H1 (cell line): Measurements from ENCODE around the gene ELMO2. TPM values are rescaled to one million over a fixed set of nuclear protein-coding genes. Genes with fewer than 3 reads are reported as not detected.

ENCODE experiments used
- CEBPB ChIP-seq: IDR thresholded peaks from 2 replicates; pipeline ENCODE4 v1.6.1; 2012; ENCODE audit warnings: low read depth, low read length
- GTF2F1 ChIP-seq: IDR thresholded peaks from 2 replicates; pipeline ENCODE4 v1.6.1; 2012; ENCODE audit warnings: low read depth, low read length, improper control_type of control experiment, borderline replicate concordance
- KDM1A ChIP-seq: fragments of 200-600, 300-600 bp; sonication (generic); IDR thresholded peaks from 2 replicates; pipeline ENCODE4 v1.7.1; 2016; ENCODE audit warnings: mild to moderate bottlenecking, low read length, borderline replicate concordance
- SAP30 ChIP-seq: fragments of 300-600 bp; sonication (generic); IDR thresholded peaks from 2 replicates; pipeline ENCODE4 v1.7.1; 2012; ENCODE audit warnings: low read length, moderate library complexity, mild to moderate bottlenecking, inconsistent platforms; ENCODE audit not compliant: insufficient read depth, insufficient replicate concordance
- YY1 ChIP-seq: IDR thresholded peaks from 2 replicates; pipeline ENCODE4 v1.6.1; 2011; ENCODE audit warnings: low read depth, mild to moderate bottlenecking, low read length
- polyA plus RNA-seq, 7 experiments: library from polyadenylated mRNA; depleted of rRNA in 3 of 7; stranded (reverse) in 5 of 7; unstranded in 2 of 7; fragments of >200 nt in 5 of 7; fragments of 200-250 nt in 2 of 7; gene quantifications; 1 replicate in 5 of 7; 2 replicates in 1 of 7; 4 replicates in 1 of 7; pipeline versions ENCODE4 v1.2.1 to v1.2.3, GENCODE V29; 2011 to 2013; ENCODE audit warnings: missing spikeins in 2 of 7, mixed read lengths in 2 of 7
- total RNA-seq: library from RNA; stranded (reverse); fragmentation: NEBNext Ultra II Directional; extraction: Animal tissue kit (Norgen Biotek cat#: 25700); gene quantifications from 2 replicates; pipeline ENCODE4 v1.2.1, GENCODE V29; 2021

The ELMO2 gene
- total and polyA plus RNA-seq, 2 of the 8 experiments (the other 6 are each of a cell fraction or from before 2014, with no cell fraction given) = 34.3 to 39.7 TPM

DNA sequence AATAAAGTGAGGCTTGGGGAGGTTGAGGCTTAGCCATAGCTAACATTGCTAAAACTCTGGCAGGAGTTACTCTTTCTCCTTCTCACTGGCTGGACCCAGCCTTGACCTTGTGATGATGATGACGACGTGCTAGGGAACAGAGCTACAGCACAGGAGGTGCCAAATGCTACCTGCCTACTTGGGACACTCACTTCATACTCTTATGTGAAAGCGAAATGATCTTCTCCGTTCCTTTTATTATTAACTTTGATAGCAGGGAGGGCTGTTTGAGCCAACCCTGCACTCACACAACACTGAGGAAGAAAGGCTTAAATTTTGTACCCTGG, 1.2 kb upstream of the ELMO2 start (continued):
- TF ChIP-seq SAP30 = no peak
- TF ChIP-seq KDM1A = no peak
- no peak for TF ChIP-seq GTF2F1
- TF ChIP-seq YY1 = no peak
- TF ChIP-seq CEBPB = no peak
